GM19043 (cell line): Measurements from ENCODE around the gene ZFHX3.

Source experiments
- ATAC-seq: cut with Tn5 transposase; IDR thresholded peaks from one replicate; pipeline ENCODE4 v1.9.1; 2021; ENCODE audit warnings: low read depth; ENCODE audit not compliant: unreplicated experiment

Gene ZFHX3

GRCh38 chr16:72917051-72917450 is 130.9 kb downstream of the ZFHX3 start:
- no peak for ATAC-seq

- ATAC-seq: no peak
These were observed 132.6 kb downstream of the ZFHX3 start for GRCh38 chr16:72915331-72915730.

DNA sequence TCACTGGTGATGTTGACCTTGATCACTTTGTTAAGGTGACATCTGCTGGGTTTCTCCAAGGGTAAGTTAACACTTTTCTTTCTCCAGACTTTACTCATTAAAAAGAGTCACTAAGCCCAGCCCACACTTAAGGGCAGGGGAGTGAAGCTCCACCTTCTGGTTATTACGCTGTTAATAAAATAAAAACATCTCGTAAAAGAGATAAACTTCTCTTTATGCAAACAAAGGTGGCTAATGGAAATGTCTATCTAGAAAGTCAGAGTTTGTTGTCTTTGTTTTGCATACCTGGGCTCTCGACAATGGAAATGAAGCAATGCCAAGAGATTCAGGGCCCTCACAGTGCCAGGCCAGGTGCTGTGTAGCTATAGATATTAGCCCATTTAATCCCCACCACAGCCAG is 134.4 kb downstream of the ZFHX3 start:
- ATAC-seq: no peak

DNA sequence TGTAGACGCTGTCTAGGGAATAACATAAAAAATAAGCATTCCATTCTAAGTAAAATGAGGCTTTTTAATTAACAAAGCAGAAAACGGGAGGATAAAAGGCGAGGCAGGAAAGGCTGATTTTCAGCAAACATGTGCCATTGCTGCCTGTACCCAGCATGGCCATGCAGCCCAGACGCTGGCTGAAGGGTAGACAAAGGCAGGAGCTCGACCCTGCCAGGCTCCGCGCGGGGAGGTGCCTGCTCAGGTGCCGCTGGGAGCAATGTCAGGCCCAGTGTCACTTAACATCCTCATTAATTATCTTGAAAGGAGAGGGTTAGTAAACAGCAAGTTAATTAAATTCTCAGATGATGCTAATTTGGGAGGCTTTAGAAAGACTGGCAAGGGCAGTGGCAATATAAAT is 136.0 kb downstream of the ZFHX3 start:
- ATAC-seq: no peak

DNA sequence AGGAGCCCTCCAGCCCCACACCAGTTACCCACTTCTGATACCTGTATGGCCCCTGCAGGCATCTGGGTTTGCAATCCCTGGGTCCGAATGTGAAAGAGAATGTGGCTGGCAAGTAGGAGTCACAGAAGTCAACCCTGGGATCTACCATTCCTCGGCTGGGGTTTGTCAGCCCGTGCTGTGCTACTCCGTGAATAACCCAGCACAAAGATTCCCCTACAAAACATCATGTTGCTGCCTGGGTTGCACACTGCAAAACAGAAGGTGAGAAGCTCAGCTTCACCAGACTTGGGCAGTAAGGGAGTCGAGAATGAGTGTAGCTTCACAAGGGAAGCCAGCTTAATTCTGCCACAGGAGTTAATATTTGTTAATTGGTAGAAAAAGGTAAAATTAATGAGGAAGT is 137.1 kb downstream of the ZFHX3 start:
- ATAC-seq: no peak

- ATAC-seq: no peak
These were observed 137.5 kb downstream of the ZFHX3 start for GRCh38 chr16:72910381-72910780.

- ATAC-seq: no peak
These were observed 138.7 kb downstream of the ZFHX3 start for GRCh38 chr16:72909196-72909595.

GRCh38 chr16:72908362-72909167 is 139.4 kb downstream of the ZFHX3 start:
- no peak for ATAC-seq

- ATAC-seq: no peak
These were observed 142.3 kb downstream of the ZFHX3 start for GRCh38 chr16:72905581-72905980.

DNA sequence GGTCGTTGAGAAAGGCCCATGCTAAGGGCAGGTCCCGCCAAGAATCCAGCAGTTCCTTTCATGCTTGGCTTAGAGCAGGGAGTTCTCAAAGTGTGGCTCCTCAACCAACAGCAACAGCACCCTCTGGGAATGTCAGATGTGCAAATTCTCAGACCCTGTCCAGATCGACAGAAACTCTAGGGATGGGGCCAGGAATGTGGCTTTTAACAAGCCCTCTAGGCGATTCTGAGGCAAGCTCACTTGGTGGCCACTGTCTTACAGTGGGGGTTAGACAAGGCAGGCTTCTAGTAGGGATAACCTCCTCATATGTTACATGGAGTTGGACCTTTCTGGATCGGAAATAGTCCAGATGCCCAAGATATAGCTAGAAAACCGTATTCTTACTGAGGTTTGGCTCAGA is 144.8 kb downstream of the ZFHX3 start:
- no peak for ATAC-seq

DNA sequence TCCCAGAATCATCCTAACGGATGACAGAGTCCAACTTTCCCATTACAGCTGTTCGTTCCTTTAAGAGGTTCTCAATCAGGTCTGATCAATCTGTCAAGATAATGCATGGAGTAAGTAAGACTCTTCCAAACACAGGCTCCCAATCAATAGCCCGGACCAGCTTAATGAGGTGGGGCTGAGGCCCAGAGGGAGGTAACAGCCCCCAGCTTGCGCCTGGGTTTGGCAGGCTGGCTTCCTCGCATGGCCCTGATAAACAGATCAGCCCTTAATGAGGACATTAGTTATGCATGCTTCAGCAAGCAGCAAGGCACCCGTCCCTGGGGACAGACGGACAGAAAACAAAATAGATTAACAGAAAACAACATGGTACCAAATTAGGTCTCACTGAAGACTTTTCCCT is 145.7 kb downstream of the ZFHX3 start:
- ATAC-seq: no peak

DNA sequence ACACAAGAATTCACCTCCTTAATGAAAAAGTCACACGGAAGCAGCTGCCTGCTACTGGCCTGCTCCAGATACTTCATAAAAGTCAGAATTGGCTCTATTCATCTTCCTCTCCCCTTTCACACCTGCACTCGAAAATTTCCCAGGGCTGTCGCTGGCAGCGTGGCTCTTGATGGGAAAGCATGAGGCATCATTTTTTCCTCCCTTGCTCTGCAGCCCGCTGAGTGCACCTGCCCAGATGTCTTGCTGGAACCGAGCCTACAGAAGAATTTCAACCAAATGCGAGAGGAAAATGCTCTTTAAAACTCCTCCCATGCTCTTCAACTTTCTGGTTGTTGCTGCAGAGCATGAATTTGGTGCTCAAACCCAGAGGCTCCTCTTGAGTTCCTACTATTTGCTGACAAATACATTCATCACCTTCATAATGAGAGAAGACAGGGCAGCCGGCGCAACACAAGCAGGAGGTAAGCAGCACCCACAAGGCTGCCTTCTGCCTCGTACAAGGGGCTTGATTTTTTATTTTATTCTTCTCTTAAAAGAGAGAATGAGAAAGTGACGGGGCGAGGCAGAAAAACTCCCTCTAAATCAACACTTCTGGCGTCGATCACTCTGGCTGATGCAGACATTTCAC is 146.8 kb downstream of the ZFHX3 start:
- no peak for ATAC-seq

DNA sequence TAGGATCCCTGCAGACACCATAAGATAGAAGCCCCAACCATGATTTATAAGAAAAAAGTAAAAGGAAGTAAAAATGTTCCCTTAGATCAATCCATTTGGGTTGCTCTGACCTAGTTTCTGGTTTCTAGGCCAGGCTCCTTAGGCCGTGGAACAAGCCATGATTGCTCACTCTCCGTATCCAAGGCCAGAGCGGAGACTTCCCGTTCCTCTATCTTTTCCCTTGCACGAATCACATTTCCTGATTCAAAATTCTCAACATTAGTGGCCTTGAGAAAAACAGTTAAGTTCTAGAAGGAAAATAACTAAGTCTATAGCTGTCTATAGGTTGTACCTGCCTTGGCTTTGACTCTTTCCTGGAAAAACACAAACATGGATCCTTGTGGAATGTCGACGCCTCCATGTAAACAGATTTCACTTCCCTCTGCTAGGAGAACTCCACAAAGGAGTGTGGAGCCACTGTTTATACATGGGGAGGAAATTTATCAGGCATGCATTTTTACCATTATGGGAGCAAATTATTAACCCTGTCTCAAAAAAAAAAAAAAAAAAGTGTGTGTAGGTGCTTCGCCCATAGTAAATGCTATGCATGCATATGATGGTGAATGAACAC is 149.6 kb downstream of the ZFHX3 start:
- no peak for ATAC-seq

DNA sequence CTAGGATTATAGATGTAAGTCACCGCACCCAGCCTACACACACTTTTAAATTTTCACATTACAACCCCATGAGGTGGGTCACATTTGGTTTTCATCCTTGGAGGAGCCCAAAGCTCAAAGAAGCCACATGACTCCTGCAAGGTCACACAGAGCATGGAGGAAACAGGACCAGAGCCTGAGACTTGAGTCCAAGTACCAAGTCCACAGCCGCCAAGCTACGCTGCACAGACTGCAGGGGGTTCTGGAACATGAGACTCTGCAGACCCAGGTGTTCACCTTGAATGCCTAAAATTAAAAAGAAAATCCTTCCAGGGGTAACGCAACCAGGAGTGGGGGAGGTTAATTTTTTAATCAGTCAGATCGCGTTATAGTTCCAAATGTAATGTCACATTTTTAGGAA is 150.2 kb downstream of the ZFHX3 start:
- no peak for ATAC-seq

- ATAC-seq: no peak
These were observed 151.3 kb downstream of the ZFHX3 start for GRCh38 chr16:72896485-72897118.

- no peak for ATAC-seq
These were observed 152.0 kb downstream of the ZFHX3 start for GRCh38 chr16:72895951-72896350.

DNA sequence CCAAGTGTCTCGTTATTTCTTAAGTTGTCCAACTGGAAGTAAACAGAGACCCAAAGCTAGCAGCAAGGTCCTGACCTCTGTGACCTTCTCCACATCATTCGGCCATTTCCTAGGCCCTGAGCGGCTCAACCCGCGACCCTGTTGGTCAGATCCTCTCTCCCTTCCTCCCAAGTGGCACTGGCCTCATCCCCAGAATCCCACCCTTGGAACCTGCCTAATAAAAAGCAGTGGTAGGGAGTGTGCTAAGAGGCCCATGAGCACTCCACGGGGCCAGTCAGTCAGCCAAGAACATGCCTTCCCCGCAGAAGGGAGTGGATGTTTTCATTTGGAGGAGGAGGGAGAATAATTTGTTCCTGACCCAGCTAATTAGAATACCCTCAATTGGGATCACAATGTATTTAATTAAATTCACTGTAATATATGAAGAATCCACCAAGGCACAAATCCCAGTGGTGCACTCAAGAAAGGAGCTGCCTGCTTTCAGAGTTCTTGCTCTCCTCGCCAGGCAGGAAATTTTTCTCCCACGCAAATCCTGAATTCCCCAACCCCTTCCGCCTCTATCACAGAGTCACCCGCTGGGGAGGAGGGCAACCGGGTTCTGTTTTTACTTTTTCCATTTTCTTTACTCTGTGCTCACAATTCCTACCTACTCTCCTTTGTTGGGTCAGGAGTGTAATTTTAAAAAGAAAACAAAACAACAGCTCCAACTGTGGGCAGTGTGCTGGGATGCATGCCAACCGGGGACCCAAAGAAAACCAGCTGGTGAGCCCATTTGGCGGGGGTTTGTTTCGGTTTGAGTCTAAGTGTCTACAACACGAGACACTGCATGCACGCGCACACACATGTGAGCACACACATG is 153.4 kb downstream of the ZFHX3 start:
- ATAC-seq: no peak

GRCh38 chr16:72891291-72892227 is 156.4 kb downstream of the ZFHX3 start:
- no peak for ATAC-seq

GRCh38 chr16:72890587-72890986 is 157.3 kb downstream of the ZFHX3 start:
- no peak for ATAC-seq
